HCT116 (cell line): ENCODE measurements around the gene TTYH2. TPM values are rescaled to one million over a fixed set of nuclear protein-coding genes. Genes with fewer than 3 reads are reported as not detected.

Experiments
- ATAC-seq: fragments of 200-7000 bp; cut with Tn5 transposase; 2 replicates; pipeline ENCODE4 v1.9.1; 2020; ENCODE audit warnings: mild to moderate bottlenecking, moderate library complexity
- BruUV-seq: library from RNA; stranded (reverse); fragments of 400-500 nt; replicated peaks from 2 replicates; lab custom pipeline; 2021; lab: Mats Ljungman, UMichigan
- CTCF ChIA-PET: fragments of 300-600 bp; sonication (Branson Sonifier 250); formaldehyde crosslinking; loops from one replicate; lab custom pipeline; 2021; ENCODE audit warnings: antibody characterized with exemption; lab: Charles Lee
- POLR2A ChIA-PET: fragments of 300-600, 350-600 bp; sonication (Branson Sonifier 250); formaldehyde crosslinking; loops from one replicate; lab custom pipeline; 2021; ENCODE audit warnings: antibody characterized with exemption; lab: Charles Lee
- RAD21 ChIA-PET, 2 experiments: fragments of 300-600 bp; sonication (Branson Sonifier 250); formaldehyde crosslinking; loops; one replicate each; lab custom pipeline; 2023; ENCODE audit warnings: low total read pairs in 2 of 2; ENCODE audit not compliant: uncharacterized antibody in 2 of 2, unreplicated experiment in 2 of 2, low non-redundant PET in 1 of 2; lab: Charles Lee
- DNase-seq: peaks from one replicate; pipeline ENCODE4 v3.0.0-alpha.2; 2010; ENCODE audit warnings: low read depth, low spot score
- H2AFZ ChIP-seq: fragments of 200-600 bp; shearing (Covaris generic), sonication (generic); 2 replicates; pipeline ENCODE4 v1.6.1; 2017; ENCODE audit warnings: low read depth, mixed run types, mixed read lengths, antibody characterized with exemption, low read length; ENCODE audit not compliant: poor library complexity, severe bottlenecking
- H3K27ac ChIP-seq: 2 replicates; pipeline ENCODE4 v1.5.1; 2012; ENCODE audit warnings: low read depth, low read length
- H3K27me3 ChIP-seq: fragments of 200-600 bp; sonication (generic); 2 replicates; pipeline ENCODE4 v1.6.1; 2016; ENCODE audit warnings: mixed run types, low read length, mixed read lengths; ENCODE audit not compliant: insufficient read depth
- H3K36me3 ChIP-seq, 2 experiments: fragments of 200-500 bp in 1 of 2; fragments of 200-600 bp in 1 of 2; sonication (Bioruptor generic) in 1 of 2; sonication (generic) in 1 of 2; 2 replicates each; pipeline versions ENCODE4 v1.5.1 to v1.6.1; 2014 to 2016; ENCODE audit warnings: low read length in 2 of 2, inconsistent platforms in 1 of 2, mixed read lengths in 1 of 2, mixed run types in 1 of 2; ENCODE audit not compliant: insufficient read depth in 2 of 2, control insufficient read depth in 1 of 2
- H3K4me1 ChIP-seq, 2 experiments: fragments of 200-600 bp in 1 of 2; sonication (generic) in 1 of 2; 2 replicates each; pipeline versions ENCODE4 v1.5.1 to v1.6.1; 2012 to 2017; ENCODE audit warnings: low read length in 2 of 2, inconsistent platforms in 1 of 2, mild to moderate bottlenecking in 1 of 2, mixed read lengths in 1 of 2, mixed run types in 1 of 2, moderate library complexity in 1 of 2; ENCODE audit not compliant: insufficient read depth in 2 of 2, control insufficient read depth in 1 of 2
- H3K4me2 ChIP-seq: fragments of 200-600 bp; sonication (generic); 2 replicates; pipeline ENCODE4 v1.6.1; 2017; ENCODE audit warnings: mixed run types, low read length, mixed read lengths
- H3K4me3 ChIP-seq, 2 experiments: fragments of 200-600 bp in 1 of 2; sonication (generic) in 1 of 2; replicated peaks in 1 of 2; 2 replicates each; pipeline ENCODE4 v1.5.1; 2011 to 2016; ENCODE audit warnings: low read length in 2 of 2, control low read depth in 1 of 2, low read depth in 1 of 2, mild to moderate bottlenecking in 1 of 2, mixed read lengths in 1 of 2, mixed run types in 1 of 2
- H3K79me2 ChIP-seq: fragments of 200-600 bp; sonication (generic); 2 replicates; pipeline ENCODE4 v1.6.1; 2017; ENCODE audit warnings: mild to moderate bottlenecking, mixed run types, low read length, moderate library complexity, mixed read lengths; ENCODE audit not compliant: insufficient read depth
- H3K9ac ChIP-seq: fragments of 200-600 bp; sonication (generic); 2 replicates; pipeline ENCODE4 v1.6.1; 2016; ENCODE audit warnings: low read length, mixed read lengths
- H3K9me2 ChIP-seq: fragments of 200-600 bp; sonication (generic), shearing (Covaris generic); 2 replicates; pipeline ENCODE4 v1.6.1; 2017; ENCODE audit warnings: mixed run types, mild to moderate bottlenecking, moderate library complexity; ENCODE audit not compliant: insufficient read depth
- H3K9me3 ChIP-seq, 2 experiments: fragments of 200-500 bp in 1 of 2; fragments of 200-600 bp in 1 of 2; sonication (Bioruptor generic) in 1 of 2; sonication (generic) in 1 of 2; 2 replicates each; pipeline ENCODE4 v1.6.1; 2014 to 2017; ENCODE audit warnings: low read length in 2 of 2, mixed read lengths in 2 of 2, inconsistent platforms in 1 of 2, low read depth in 1 of 2, mild to moderate bottlenecking in 1 of 2, mixed run types in 1 of 2, moderate library complexity in 1 of 2; ENCODE audit not compliant: control insufficient read depth in 1 of 2, insufficient read depth in 1 of 2
- H4K20me1 ChIP-seq: fragments of 200-600 bp; sonication (generic), shearing (Covaris generic); 2 replicates; pipeline ENCODE4 v1.6.1; 2017; ENCODE audit warnings: mixed run types, mild to moderate bottlenecking, moderate library complexity; ENCODE audit not compliant: insufficient read depth
- CBX3 ChIP-seq: IDR thresholded peaks from 2 replicates; pipeline ENCODE4 v1.6.1; 2012; ENCODE audit warnings: low read depth
- CEBPB ChIP-seq: IDR thresholded peaks from 2 replicates; pipeline ENCODE4 v1.6.1; 2012; ENCODE audit warnings: low read depth
- ELF1 ChIP-seq: IDR thresholded peaks from 2 replicates; pipeline ENCODE4 v1.6.1; 2012; ENCODE audit warnings: low read depth, borderline replicate concordance
- EZH2phosphoT487 ChIP-seq: fragments of 200-600 bp; IDR thresholded peaks from 2 replicates; pipeline ENCODE4 v1.6.1; 2018; ENCODE audit warnings: antibody characterized with exemption, borderline replicate concordance
- FOSL1 ChIP-seq: IDR thresholded peaks from 2 replicates; pipeline ENCODE4 v1.6.1; 2012; ENCODE audit warnings: low read depth
- JUND ChIP-seq: IDR thresholded peaks from 2 replicates; pipeline ENCODE4 v1.6.1; 2012
- POLR2A ChIP-seq: IDR thresholded peaks from 2 replicates; pipeline ENCODE4 v1.7.0; 2011; ENCODE audit warnings: borderline replicate concordance; ENCODE audit not compliant: insufficient read depth, insufficient read length; ENCODE audit errors: extremely low read depth
- POLR2AphosphoS5 ChIP-seq: IDR thresholded peaks from 2 replicates; pipeline ENCODE4 v1.6.1; 2011; ENCODE audit warnings: mild to moderate bottlenecking, low read depth, low read length, moderate library complexity
- RAD21 ChIP-seq: IDR thresholded peaks from 2 replicates; pipeline ENCODE4 v1.6.1; 2012; ENCODE audit warnings: low read depth, mild to moderate bottlenecking
- SIN3A ChIP-seq: IDR thresholded peaks from 2 replicates; pipeline ENCODE4 v1.6.1; 2012; ENCODE audit warnings: low read depth
- SP1 ChIP-seq: IDR thresholded peaks from 2 replicates; pipeline ENCODE4 v1.6.1; 2012; ENCODE audit warnings: low read depth
- SRF ChIP-seq: IDR thresholded peaks from 2 replicates; pipeline ENCODE4 v1.6.1; 2012; ENCODE audit warnings: low read depth
- YY1 ChIP-seq: IDR thresholded peaks from 2 replicates; pipeline ENCODE4 v1.6.1; 2011; ENCODE audit warnings: low read length, low read depth, moderate library complexity, mild to moderate bottlenecking; ENCODE audit not compliant: insufficient replicate concordance; ENCODE audit errors: extremely low read depth
- ZBTB33 ChIP-seq: IDR thresholded peaks from 2 replicates; pipeline ENCODE4 v1.6.1; 2011; ENCODE audit warnings: mild to moderate bottlenecking, low read length, moderate library complexity; ENCODE audit not compliant: insufficient replicate concordance; ENCODE audit errors: extremely low read depth
- ZNF274 ChIP-seq: fragments of 200-500 bp; sonication (Bioruptor generic); IDR thresholded peaks from 2 replicates; pipeline ENCODE4 v1.6.1; 2014; ENCODE audit warnings: mild to moderate bottlenecking, low read depth, low read length, inconsistent platforms
- intact Hi-C: fragments of 100-400 bp; cut with micrococcal nuclease; formaldehyde crosslinking; loops from 2 replicates; pipeline ENCODE4 v1.10.0; 2022
- total RNA-seq: library from RNA; stranded (reverse); gene quantifications from one replicate; pipeline ENCODE4 v1.2.1, GENCODE V29; 2021; ENCODE audit not compliant: unreplicated experiment
- TF ChIP-seq, protein P1 (sequence below): IDR thresholded peaks from 2 replicates; pipeline ENCODE4 v1.6.1; 2012; ENCODE audit warnings: low read depth
- TF ChIP-seq, protein P2 (sequence below), 3 experiments: fragments of 200-600 bp in 1 of 3; sonication (generic) in 1 of 3; IDR thresholded peaks in 2 of 3; conservative IDR thresholded peaks in 1 of 3; 2 replicates each; pipeline ENCODE4 v1.5.1; 2012 to 2017; ENCODE audit warnings: low read depth in 2 of 3, low read length in 2 of 3, antibody characterized with exemption in 1 of 3, borderline replicate concordance in 1 of 3, control low read depth in 1 of 3, mild to moderate bottlenecking in 1 of 3, mixed read lengths in 1 of 3, mixed run types in 1 of 3, moderate library complexity in 1 of 3; ENCODE audit not compliant: insufficient read depth in 1 of 3
- TF ChIP-seq, protein P3 (sequence below): IDR thresholded peaks from 2 replicates; pipeline ENCODE4 v1.6.1; 2012
- TF ChIP-seq, protein P4 (sequence below): IDR thresholded peaks from 2 replicates; pipeline ENCODE4 v1.6.1; 2012

The TTYH2 gene
- total RNA-seq, 1 experiment from 2014 or later = 10.8 TPM

- no peak overlapping the region for H2AFZ ChIP-seq
- no peaks in the 10 kb centered on the region for H3K9me3 ChIP-seq
- H3K36me3 ChIP-seq = no peaks in the 10 kb centered on the region
- CTCF ChIA-PET = interaction anchor here (1.0 kb wide), 1 partner anchor 19 kb away, joined by 4 read pairs; no protein-coding TSS in a partner anchor
- no peak overlapping the region for H3K4me3 ChIP-seq
- no peaks in the 10 kb centered on the region for H4K20me1 ChIP-seq
- H3K27me3 ChIP-seq = peaks cover 31% of the 10 kb centered on the region; the same call in 1 of the 2 replicates
- BruUV-seq = no TSS peak
- H3K27ac ChIP-seq = no peak overlapping the region
- H3K4me2 ChIP-seq = no peak overlapping the region
- ATAC-seq = no peak
- RAD21 ChIA-PET = no interaction called here
- H3K79me2 ChIP-seq = no peaks in the 10 kb centered on the region
- TF ChIP-seq, protein P1, sequence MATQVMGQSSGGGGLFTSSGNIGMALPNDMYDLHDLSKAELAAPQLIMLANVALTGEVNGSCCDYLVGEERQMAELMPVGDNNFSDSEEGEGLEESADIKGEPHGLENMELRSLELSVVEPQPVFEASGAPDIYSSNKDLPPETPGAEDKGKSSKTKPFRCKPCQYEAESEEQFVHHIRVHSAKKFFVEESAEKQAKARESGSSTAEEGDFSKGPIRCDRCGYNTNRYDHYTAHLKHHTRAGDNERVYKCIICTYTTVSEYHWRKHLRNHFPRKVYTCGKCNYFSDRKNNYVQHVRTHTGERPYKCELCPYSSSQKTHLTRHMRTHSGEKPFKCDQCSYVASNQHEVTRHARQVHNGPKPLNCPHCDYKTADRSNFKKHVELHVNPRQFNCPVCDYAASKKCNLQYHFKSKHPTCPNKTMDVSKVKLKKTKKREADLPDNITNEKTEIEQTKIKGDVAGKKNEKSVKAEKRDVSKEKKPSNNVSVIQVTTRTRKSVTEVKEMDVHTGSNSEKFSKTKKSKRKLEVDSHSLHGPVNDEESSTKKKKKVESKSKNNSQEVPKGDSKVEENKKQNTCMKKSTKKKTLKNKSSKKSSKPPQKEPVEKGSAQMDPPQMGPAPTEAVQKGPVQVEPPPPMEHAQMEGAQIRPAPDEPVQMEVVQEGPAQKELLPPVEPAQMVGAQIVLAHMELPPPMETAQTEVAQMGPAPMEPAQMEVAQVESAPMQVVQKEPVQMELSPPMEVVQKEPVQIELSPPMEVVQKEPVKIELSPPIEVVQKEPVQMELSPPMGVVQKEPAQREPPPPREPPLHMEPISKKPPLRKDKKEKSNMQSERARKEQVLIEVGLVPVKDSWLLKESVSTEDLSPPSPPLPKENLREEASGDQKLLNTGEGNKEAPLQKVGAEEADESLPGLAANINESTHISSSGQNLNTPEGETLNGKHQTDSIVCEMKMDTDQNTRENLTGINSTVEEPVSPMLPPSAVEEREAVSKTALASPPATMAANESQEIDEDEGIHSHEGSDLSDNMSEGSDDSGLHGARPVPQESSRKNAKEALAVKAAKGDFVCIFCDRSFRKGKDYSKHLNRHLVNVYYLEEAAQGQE = no peak
- no peak for TF ChIP-seq ZBTB33
- TF ChIP-seq POLR2AphosphoS5 = no peak
- no peak for TF ChIP-seq RAD21
- no peak for TF ChIP-seq SIN3A
- no peak for TF ChIP-seq EZH2phosphoT487
- TF ChIP-seq, protein P2, sequence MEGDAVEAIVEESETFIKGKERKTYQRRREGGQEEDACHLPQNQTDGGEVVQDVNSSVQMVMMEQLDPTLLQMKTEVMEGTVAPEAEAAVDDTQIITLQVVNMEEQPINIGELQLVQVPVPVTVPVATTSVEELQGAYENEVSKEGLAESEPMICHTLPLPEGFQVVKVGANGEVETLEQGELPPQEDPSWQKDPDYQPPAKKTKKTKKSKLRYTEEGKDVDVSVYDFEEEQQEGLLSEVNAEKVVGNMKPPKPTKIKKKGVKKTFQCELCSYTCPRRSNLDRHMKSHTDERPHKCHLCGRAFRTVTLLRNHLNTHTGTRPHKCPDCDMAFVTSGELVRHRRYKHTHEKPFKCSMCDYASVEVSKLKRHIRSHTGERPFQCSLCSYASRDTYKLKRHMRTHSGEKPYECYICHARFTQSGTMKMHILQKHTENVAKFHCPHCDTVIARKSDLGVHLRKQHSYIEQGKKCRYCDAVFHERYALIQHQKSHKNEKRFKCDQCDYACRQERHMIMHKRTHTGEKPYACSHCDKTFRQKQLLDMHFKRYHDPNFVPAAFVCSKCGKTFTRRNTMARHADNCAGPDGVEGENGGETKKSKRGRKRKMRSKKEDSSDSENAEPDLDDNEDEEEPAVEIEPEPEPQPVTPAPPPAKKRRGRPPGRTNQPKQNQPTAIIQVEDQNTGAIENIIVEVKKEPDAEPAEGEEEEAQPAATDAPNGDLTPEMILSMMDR (IDR thresholded peaks at IDR 0.05 in 2 of 3, conservative IDR thresholded peaks at IDR 0.05 in 1 of 3; ENCODE audit: borderline replicate concordance in 1 of 3, insufficient read depth in 1 of 3, low read depth in 2 of 3, low read length in 2 of 3) = no peak
- TF ChIP-seq YY1 = no peak
- TF ChIP-seq CBX3 = no peak
- TF ChIP-seq POLR2A = no peak
- TF ChIP-seq ELF1 = no peak
- no peak for TF ChIP-seq FOSL1
- TF ChIP-seq ZNF274 = no peak
- TF ChIP-seq, protein P3, sequence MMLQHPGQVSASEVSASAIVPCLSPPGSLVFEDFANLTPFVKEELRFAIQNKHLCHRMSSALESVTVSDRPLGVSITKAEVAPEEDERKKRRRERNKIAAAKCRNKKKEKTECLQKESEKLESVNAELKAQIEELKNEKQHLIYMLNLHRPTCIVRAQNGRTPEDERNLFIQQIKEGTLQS = no peak
- TF ChIP-seq SP1 = no peak
- no peak for TF ChIP-seq JUND
- no peak for TF ChIP-seq SRF
- TF ChIP-seq CEBPB = no peak
- TF ChIP-seq, protein P4, sequence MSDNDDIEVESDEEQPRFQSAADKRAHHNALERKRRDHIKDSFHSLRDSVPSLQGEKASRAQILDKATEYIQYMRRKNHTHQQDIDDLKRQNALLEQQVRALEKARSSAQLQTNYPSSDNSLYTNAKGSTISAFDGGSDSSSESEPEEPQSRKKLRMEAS = no peak
- intact Hi-C loops = no loop called here
- H3K9ac ChIP-seq = no peak overlapping the region
- H3K9me2 ChIP-seq = no peaks in the 10 kb centered on the region
- POLR2A ChIA-PET = no interaction called here
- no peak for DNase-seq
- no peaks in the 10 kb centered on the region for H3K4me1 ChIP-seq
Measured at GRCh38 chr17:74180336-74180735, 33.0 kb upstream of the TTYH2 start.
